ENCODE data around the gene UNC5CL. TPM values are rescaled to one million over a fixed set of nuclear protein-coding genes. Genes with fewer than 3 reads are reported as not detected.

Gene UNC5CL
- total RNA-seq, 1 experiment from 2014 or later = 0.81 TPM

- no peak for TF ChIP-seq CTCF (conservative IDR thresholded peaks at IDR 0.05)
- no CpG with 5 or more reads among the region's 1 CpG for WGBS (ENCODE audit: extremely low coverage, insufficient read length, low lambda C conversion rate)
- Histone ChIP-seq H3K23me2 (ENCODE audit: insufficient read length, low read depth, low read length, poor library complexity, severe bottlenecking) (no peaks in the 10 kb centered on the region), H3K18ac (ENCODE audit: insufficient read length, low read depth, low read length) (no peak overlapping the region), H3K27ac (ENCODE audit: insufficient read length, low read depth, low read length) (no peak overlapping the region), H3K23ac (ENCODE audit: insufficient read length, low read depth, low read length) (no peak overlapping the region), H2BK12ac (ENCODE audit: insufficient read length, low read depth, low read length) (no peak overlapping the region), H2AK5ac (ENCODE audit: insufficient read length, low read length) (no peak overlapping the region), H3K4ac (ENCODE audit: low read depth, low read length) (no peak overlapping the region), H3T11ph (ENCODE audit: low read length) (no peak overlapping the region), H3K9me3 (ENCODE audit: control insufficient read depth, low read depth, low read length) (no peaks in the 10 kb centered on the region), H2AFZ (ENCODE audit: low read length) (no peak overlapping the region), H4K5ac (ENCODE audit: insufficient read length, low read depth, low read length) (no peak overlapping the region), H2BK120ac (ENCODE audit: low read depth, low read length, poor library complexity, severe bottlenecking) (no peak overlapping the region), H2BK5ac (ENCODE audit: insufficient read length, low read length) (no peak overlapping the region), H3K56ac (ENCODE audit: insufficient read length, low read depth, low read length) (no peak overlapping the region), H3K79me1 (ENCODE audit: insufficient read depth, low read depth, low read length, poor library complexity, severe bottlenecking) (no peaks in the 10 kb centered on the region), H3K9ac (ENCODE audit: extremely low read depth, insufficient read length, low read length) (no peak overlapping the region), H3K4me1 (ENCODE audit: insufficient read depth, low read length) (peaks cover 9% of the 10 kb centered on the region), H2BK15ac (ENCODE audit: low read depth, low read length) (no peak overlapping the region), H3K4me2 (ENCODE audit: insufficient read depth, insufficient read length, low read length) (no peak overlapping the region), H3K79me2 (ENCODE audit: insufficient read depth, low read length) (no peaks in the 10 kb centered on the region), H3K27me3 (ENCODE audit: insufficient read depth, low read length) (no peaks in the 10 kb centered on the region), H3K14ac (ENCODE audit: insufficient read depth, low read length) (no peak overlapping the region), H4K91ac (ENCODE audit: insufficient read length, low read depth, low read length) (no peak overlapping the region), H4K20me1 (ENCODE audit: control insufficient read depth, insufficient read depth, insufficient read length) (no peaks in the 10 kb centered on the region), H2BK20ac (ENCODE audit: low read depth, low read length, poor library complexity, severe bottlenecking) (no peak overlapping the region), H4K8ac (replicated peaks; ENCODE audit: insufficient read length, low read depth, low read length) (no peak overlapping the region)
- Mint-ChIP-seq H3K9me3 (peaks cover 0 to 2% of the 10 kb centered on the region in 2 experiments; a peak in 2 of 5 replicates), H3K36me3 (ENCODE audit: insufficient read depth in 1 of 3, low read depth in 3 of 3) (no peaks in the 10 kb centered on the region; a peak in 1 of 7 replicates), H3K27me3 (ENCODE audit: low read depth) (peaks cover 6% of the 10 kb centered on the region), H3K4me1 (peaks cover 27 to 30% of the 10 kb centered on the region in 2 experiments), H3K4me3 (no peak overlapping the region; a peak in 1 of 5 replicates), H3K27ac (peak overlapping the region in 1 of 3 experiments; percentile 2; a peak in 2 of 7 replicates)
- no peak for DNase-seq
Measured at GRCh38 chr6:40982917-40983316, 56.1 kb downstream of the UNC5CL start.
